ENCODE data around the gene EDN1. TPM values are rescaled to one million over a fixed set of nuclear protein-coding genes. Genes with fewer than 3 reads are reported as not detected.

EDN1 gene
- total and polyA plus RNA-seq, 2 of the 13 experiments (the other 11 are each of a cell fraction or from before 2014, with no cell fraction given), result 0.15 to 1.2 TPM

DNA sequence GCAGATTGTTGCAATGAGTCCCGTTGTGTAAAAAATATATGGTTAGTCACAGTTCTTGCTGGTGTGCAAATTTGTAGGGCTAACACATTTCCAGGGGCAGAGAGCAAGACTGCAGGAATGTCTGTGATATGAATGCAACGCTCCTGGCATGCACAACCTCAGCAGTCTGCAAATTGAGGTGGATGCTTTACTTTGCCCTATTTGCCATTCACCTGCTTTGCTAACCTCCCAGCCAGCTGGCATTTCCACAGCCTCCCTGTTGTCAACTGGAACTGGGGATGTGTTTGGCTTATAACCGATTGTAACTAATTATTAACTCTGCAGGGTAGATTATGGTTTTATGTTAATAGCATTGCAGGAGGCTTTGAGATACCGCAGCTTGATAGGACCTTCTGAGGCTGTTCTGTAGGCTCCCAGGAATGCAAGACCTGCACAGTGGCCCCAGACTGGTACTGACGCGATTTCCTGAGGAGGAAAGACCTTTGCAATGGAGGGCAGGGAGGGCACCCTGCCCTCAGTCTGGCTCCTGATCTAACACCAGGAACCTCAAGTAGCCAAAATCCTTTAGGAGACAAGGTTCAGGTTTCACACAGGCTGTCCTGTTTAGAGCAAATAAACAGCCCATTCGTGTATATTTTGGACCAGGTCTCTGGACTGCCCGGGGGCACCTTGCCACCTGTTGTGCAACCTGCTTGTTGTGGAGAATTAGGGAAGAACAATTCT lies 53.4 kb downstream of the EDN1 start (continued):
- TF ChIP-seq SALL1 (CRISPR knock-in tag; IDR thresholded peaks at IDR 0.05) (peak; percentile 35; the same call in 1 of the 2 replicates), FOXJ3 (CRISPR knock-in tag; IDR thresholded peaks at IDR 0.05; ENCODE audit: borderline replicate concordance) (no peak), SCMH1 (CRISPR knock-in tag; IDR thresholded peaks at IDR 0.05; ENCODE audit: borderline replicate concordance) (no peak), CBFB (CRISPR knock-in tag; IDR thresholded peaks at IDR 0.05) (0 out of 2 replicates have a peak, but pooled peaks have one; percentile 30), ZMYM3 (CRISPR knock-in tag; IDR thresholded peaks at IDR 0.05) (0 out of 2 replicates have a peak, but pooled peaks have one; percentile 31), ZNF256 (CRISPR knock-in tag; conservative IDR thresholded peaks at IDR 0.05) (no peak), SP5 (CRISPR knock-in tag; IDR thresholded peaks at IDR 0.05; ENCODE audit: borderline replicate concordance, low read depth) (peak; percentile 31; the same call in 1 of the 2 replicates), ZNF225 (CRISPR knock-in tag; IDR thresholded peaks at IDR 0.05) (no peak), GTF2F1 (IDR thresholded peaks at IDR 0.05; ENCODE audit: low read length) (no peak), IKZF5 (CRISPR knock-in tag; IDR thresholded peaks at IDR 0.05) (0 out of 2 replicates have a peak, but pooled peaks have one; percentile 43), ZFX (CRISPR knock-in tag; IDR thresholded peaks at IDR 0.05; ENCODE audit: low read depth) (no peak), ZBTB3 (CRISPR knock-in tag; IDR thresholded peaks at IDR 0.05; ENCODE audit: borderline replicate concordance, low read depth) (no peak), FOXA1 (IDR thresholded peaks at IDR 0.05) (no peak), FOXA1 (CRISPR knock-in tag; IDR thresholded peaks at IDR 0.05) (peak; percentile 29; the same call in 1 of the 2 replicates), HBP1 (CRISPR knock-in tag; IDR thresholded peaks at IDR 0.05; ENCODE audit: low read depth) (no peak), TCF7 (IDR thresholded peaks at IDR 0.05; ENCODE audit: low read depth) (peak; percentile 62), PAX8 (CRISPR knock-in tag; IDR thresholded peaks at IDR 0.05; ENCODE audit: borderline replicate concordance) (no peak), HOXA3 (CRISPR knock-in tag; IDR thresholded peaks at IDR 0.05) (peak; percentile 43; the same call in 1 of the 2 replicates), CHD4 (IDR thresholded peaks at IDR 0.05; ENCODE audit: borderline replicate concordance, low read length) (no peak), ZNF543 (CRISPR knock-in tag; IDR thresholded peaks at IDR 0.05) (0 out of 2 replicates have a peak, but pooled peaks have one; percentile 12), ZNF790 (CRISPR knock-in tag; IDR thresholded peaks at IDR 0.05; ENCODE audit: borderline replicate concordance) (no peak), STAT5B (CRISPR knock-in tag; IDR thresholded peaks at IDR 0.05) (no peak), ZSCAN25 (CRISPR knock-in tag; IDR thresholded peaks at IDR 0.05) (no peak), ZNF644 (CRISPR knock-in tag; IDR thresholded peaks at IDR 0.05; ENCODE audit: low read depth) (peak; percentile 28; the same call in 1 of the 2 replicates)
- TF ChIP-seq, protein P1, sequence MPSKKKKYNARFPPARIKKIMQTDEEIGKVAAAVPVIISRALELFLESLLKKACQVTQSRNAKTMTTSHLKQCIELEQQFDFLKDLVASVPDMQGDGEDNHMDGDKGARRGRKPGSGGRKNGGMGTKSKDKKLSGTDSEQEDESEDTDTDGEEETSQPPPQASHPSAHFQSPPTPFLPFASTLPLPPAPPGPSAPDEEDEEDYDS (CRISPR knock-in tag; IDR thresholded peaks at IDR 0.05), result peak; percentile 96
- TF ChIP-seq, protein P2, sequence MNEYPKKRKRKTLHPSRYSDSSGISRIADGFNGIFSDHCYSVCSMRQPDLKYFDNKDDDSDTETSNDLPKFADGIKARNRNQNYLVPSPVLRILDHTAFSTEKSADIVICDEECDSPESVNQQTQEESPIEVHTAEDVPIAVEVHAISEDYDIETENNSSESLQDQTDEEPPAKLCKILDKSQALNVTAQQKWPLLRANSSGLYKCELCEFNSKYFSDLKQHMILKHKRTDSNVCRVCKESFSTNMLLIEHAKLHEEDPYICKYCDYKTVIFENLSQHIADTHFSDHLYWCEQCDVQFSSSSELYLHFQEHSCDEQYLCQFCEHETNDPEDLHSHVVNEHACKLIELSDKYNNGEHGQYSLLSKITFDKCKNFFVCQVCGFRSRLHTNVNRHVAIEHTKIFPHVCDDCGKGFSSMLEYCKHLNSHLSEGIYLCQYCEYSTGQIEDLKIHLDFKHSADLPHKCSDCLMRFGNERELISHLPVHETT (CRISPR knock-in tag; conservative IDR thresholded peaks at IDR 0.05), result peak; percentile 13; the same call in 1 of the 2 replicates
- TF ChIP-seq, protein P3, sequence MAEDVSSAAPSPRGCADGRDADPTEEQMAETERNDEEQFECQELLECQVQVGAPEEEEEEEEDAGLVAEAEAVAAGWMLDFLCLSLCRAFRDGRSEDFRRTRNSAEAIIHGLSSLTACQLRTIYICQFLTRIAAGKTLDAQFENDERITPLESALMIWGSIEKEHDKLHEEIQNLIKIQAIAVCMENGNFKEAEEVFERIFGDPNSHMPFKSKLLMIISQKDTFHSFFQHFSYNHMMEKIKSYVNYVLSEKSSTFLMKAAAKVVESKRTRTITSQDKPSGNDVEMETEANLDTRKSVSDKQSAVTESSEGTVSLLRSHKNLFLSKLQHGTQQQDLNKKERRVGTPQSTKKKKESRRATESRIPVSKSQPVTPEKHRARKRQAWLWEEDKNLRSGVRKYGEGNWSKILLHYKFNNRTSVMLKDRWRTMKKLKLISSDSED (CRISPR knock-in tag; IDR thresholded peaks at IDR 0.05), result no peak
